Measurements from ENCODE around the gene FAM98C.

Gene FAM98C

DNA sequence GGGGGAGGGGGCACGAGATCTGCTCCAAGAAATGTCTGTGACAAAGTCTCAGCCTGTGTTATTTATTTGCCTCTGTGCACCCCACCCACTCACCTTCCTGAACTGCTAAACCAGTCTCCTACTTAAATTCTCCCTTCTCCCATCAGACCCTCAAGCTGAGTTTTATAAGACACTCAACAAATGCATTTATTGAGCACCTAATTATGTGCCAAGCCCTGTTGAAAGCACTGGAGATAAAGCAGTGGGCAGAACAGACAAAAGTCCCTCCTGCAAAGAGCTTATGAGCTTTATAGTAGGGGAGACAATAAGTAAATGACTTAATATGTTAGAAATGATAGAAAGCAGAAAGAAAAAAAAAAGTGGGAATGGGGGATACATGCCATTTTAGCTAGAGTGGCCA lies 3.4 kb upstream of the FAM98C start:
- no peaks in the 10 kb centered on the region for H3K9me3 ChIP-seq (ENCODE audit: control insufficient read depth, low read length)
- 91% methylated on average over 1 of the region's 1 CpG for WGBS
- H2BK12ac ChIP-seq (ENCODE audit: low read length in 2 of 2) = no peak overlapping the region
- no peak overlapping the region for H4K91ac ChIP-seq (ENCODE audit: low read length)
- H3K23ac ChIP-seq (ENCODE audit: low read length in 2 of 2) = no peak overlapping the region
- no peak overlapping the region for H3K14ac ChIP-seq (ENCODE audit: low read length in 2 of 2)
- H2BK5ac ChIP-seq (ENCODE audit: low read depth, low read length, poor library complexity, severe bottlenecking) = no peak overlapping the region
- H3K36me3 ChIP-seq (ENCODE audit: control insufficient read depth in 1 of 2, insufficient read depth in 2 of 2, low read depth in 1 of 2, low read length in 2 of 2) = peaks cover 4 to 19% of the 10 kb centered on the region in 2 experiments
- H2AK5ac ChIP-seq (ENCODE audit: low read length, severe bottlenecking) = no peak overlapping the region
- H3K27ac ChIP-seq (ENCODE audit: low read length, poor library complexity, severe bottlenecking) = no peak overlapping the region
- peaks cover 8% of the 10 kb centered on the region for H3K79me1 ChIP-seq (replicated peaks; ENCODE audit: low read length, poor library complexity, severe bottlenecking)
- H3K4me3 ChIP-seq (ENCODE audit: insufficient read depth in 1 of 2, low read depth in 1 of 2, low read length in 2 of 2) = no peak overlapping the region
- H2BK15ac ChIP-seq (ENCODE audit: low read depth, poor library complexity, severe bottlenecking) = peak overlapping the region; percentile 65
- H2BK120ac ChIP-seq (ENCODE audit: low read depth, low read length) = no peak overlapping the region
- H3K4me2 ChIP-seq (ENCODE audit: low read length, poor library complexity, severe bottlenecking) = no peak overlapping the region
- H2AFZ ChIP-seq (ENCODE audit: low read depth, low read length) = no peak overlapping the region
- DNase-seq = no peak
- no peak overlapping the region for H3K9ac ChIP-seq (ENCODE audit: low read length)
- H3K18ac ChIP-seq (ENCODE audit: low read depth in 1 of 2, low read length in 2 of 2) = peak overlapping the region in 1 of 2 experiments; percentile 5
- no peak overlapping the region for H4K8ac ChIP-seq (ENCODE audit: low read length)
- H3K4me1 ChIP-seq (ENCODE audit: control insufficient read depth, insufficient read depth, low read depth, low read length) = peaks cover 16% of the 10 kb centered on the region
- H3K4ac ChIP-seq (ENCODE audit: low read depth in 1 of 2, low read length in 2 of 2) = no peak overlapping the region
- peaks cover 0 to 8% of the 10 kb centered on the region in 2 experiments for H3K27me3 ChIP-seq (ENCODE audit: control insufficient read depth in 1 of 2, insufficient read depth in 1 of 2, low read length in 2 of 2)

DNA sequence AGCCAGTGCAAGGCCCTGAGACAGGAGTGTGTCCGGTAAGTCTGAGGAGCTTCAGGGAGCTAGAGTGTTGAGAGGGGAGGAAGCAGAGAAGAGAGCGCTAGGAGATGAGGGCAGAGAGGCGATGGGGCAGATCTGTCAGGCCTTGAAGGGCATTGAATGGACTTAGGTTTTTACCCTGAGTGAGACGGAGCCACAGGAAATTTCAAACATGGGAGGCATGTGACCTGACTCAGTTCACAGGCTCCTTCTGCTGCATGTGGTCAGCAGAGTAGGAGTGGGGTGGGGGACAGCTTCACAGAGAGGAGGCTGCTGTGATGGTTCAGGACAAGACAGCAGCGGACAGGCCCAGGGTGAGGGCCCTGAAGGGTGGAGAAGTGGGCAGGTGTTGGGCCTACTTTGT lies 2.5 kb upstream of the FAM98C start:
- no peak overlapping the region for H2AK5ac ChIP-seq (ENCODE audit: low read length, severe bottlenecking)
- no peak overlapping the region for H3K4me2 ChIP-seq (ENCODE audit: low read length, poor library complexity, severe bottlenecking)
- peak overlapping the region; percentile 38 to 58 for H3K18ac ChIP-seq (ENCODE audit: low read depth in 1 of 2, low read length in 2 of 2)
- no peak overlapping the region for H3K9ac ChIP-seq (ENCODE audit: low read length)
- H2BK15ac ChIP-seq (ENCODE audit: low read depth, poor library complexity, severe bottlenecking) = no peak overlapping the region
- no peak overlapping the region for H4K91ac ChIP-seq (ENCODE audit: low read length)
- WGBS = 69% methylated on average over 5 of the region's 5 CpGs
- H3K4ac ChIP-seq (ENCODE audit: low read depth in 1 of 2, low read length in 2 of 2) = no peak overlapping the region
- no peak overlapping the region for H3K14ac ChIP-seq (ENCODE audit: low read length in 2 of 2)
- H2BK12ac ChIP-seq (ENCODE audit: low read length in 2 of 2) = no peak overlapping the region
- peaks cover 14% of the 10 kb centered on the region for H3K79me1 ChIP-seq (replicated peaks; ENCODE audit: low read length, poor library complexity, severe bottlenecking)
- no peak overlapping the region for H3K23ac ChIP-seq (ENCODE audit: low read length in 2 of 2)
- no peak overlapping the region for H3K27ac ChIP-seq (ENCODE audit: low read length, poor library complexity, severe bottlenecking)
- H2AFZ ChIP-seq (ENCODE audit: low read depth, low read length) = no peak overlapping the region
- H2BK120ac ChIP-seq (ENCODE audit: low read depth, low read length) = no peak overlapping the region
- H3K36me3 ChIP-seq (ENCODE audit: control insufficient read depth in 1 of 2, insufficient read depth in 2 of 2, low read depth in 1 of 2, low read length in 2 of 2) = peaks cover 8 to 19% of the 10 kb centered on the region in 2 experiments
- peaks cover 18% of the 10 kb centered on the region for H3K4me1 ChIP-seq (ENCODE audit: control insufficient read depth, insufficient read depth, low read depth, low read length)
- H4K8ac ChIP-seq (ENCODE audit: low read length) = no peak overlapping the region
- H3K4me3 ChIP-seq (ENCODE audit: insufficient read depth in 1 of 2, low read depth in 1 of 2, low read length in 2 of 2) = no peak overlapping the region
- H3K9me3 ChIP-seq (ENCODE audit: control insufficient read depth, low read length) = no peaks in the 10 kb centered on the region
- DNase-seq = peak; percentile 55
- H3K27me3 ChIP-seq (ENCODE audit: control insufficient read depth in 1 of 2, insufficient read depth in 1 of 2, low read length in 2 of 2) = peaks cover 0 to 5% of the 10 kb centered on the region in 2 experiments
- H2BK5ac ChIP-seq (ENCODE audit: low read depth, low read length, poor library complexity, severe bottlenecking) = no peak overlapping the region

DNA sequence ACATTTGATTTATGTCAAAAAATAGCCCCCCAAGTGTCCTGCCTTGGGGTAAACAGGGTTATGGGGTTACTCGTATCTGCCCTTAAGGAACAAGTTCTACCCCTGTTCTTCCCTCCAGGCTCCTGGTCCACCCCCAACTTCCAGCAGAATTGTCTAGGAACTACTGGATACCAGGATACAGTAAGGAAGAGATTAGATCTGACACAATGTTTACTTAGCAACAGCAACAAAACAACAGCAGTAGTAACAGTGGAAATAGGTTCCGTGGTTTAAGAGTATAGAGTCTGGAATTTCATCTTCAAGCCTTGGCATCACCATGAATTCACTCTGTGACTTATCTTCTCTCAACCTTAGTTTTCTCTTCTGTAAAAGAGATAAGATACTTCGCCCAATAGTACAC lies 1.7 kb upstream of the FAM98C start:
- H3K4me2 ChIP-seq (ENCODE audit: low read length, poor library complexity, severe bottlenecking) = no peak overlapping the region
- no peak overlapping the region for H2BK15ac ChIP-seq (ENCODE audit: low read depth, poor library complexity, severe bottlenecking)
- no peak overlapping the region for H2BK5ac ChIP-seq (ENCODE audit: low read depth, low read length, poor library complexity, severe bottlenecking)
- no peak overlapping the region for H4K91ac ChIP-seq (ENCODE audit: low read length)
- H3K18ac ChIP-seq (ENCODE audit: low read depth in 1 of 2, low read length in 2 of 2) = no peak overlapping the region
- H3K79me1 ChIP-seq (replicated peaks; ENCODE audit: low read length, poor library complexity, severe bottlenecking) = peaks cover 14% of the 10 kb centered on the region
- peaks cover 8 to 14% of the 10 kb centered on the region in 2 experiments for H3K36me3 ChIP-seq (ENCODE audit: control insufficient read depth in 1 of 2, insufficient read depth in 2 of 2, low read depth in 1 of 2, low read length in 2 of 2)
- H3K9ac ChIP-seq (ENCODE audit: low read length) = peak overlapping the region; percentile 57
- no peak overlapping the region for H2AFZ ChIP-seq (ENCODE audit: low read depth, low read length)
- H3K14ac ChIP-seq (ENCODE audit: low read length in 2 of 2) = no peak overlapping the region
- peak; percentile 95 for DNase-seq
- H3K4me1 ChIP-seq (ENCODE audit: control insufficient read depth, insufficient read depth, low read depth, low read length) = peaks cover 18% of the 10 kb centered on the region
- no peak overlapping the region for H2AK5ac ChIP-seq (ENCODE audit: low read length, severe bottlenecking)
- WGBS = 100% methylated on average over 1 of the region's 3 CpGs
- H3K27me3 ChIP-seq (ENCODE audit: control insufficient read depth in 1 of 2, insufficient read depth in 1 of 2, low read length in 2 of 2) = peaks cover 0 to 3% of the 10 kb centered on the region in 2 experiments
- H4K8ac ChIP-seq (ENCODE audit: low read length) = no peak overlapping the region
- H3K4ac ChIP-seq (ENCODE audit: low read depth in 1 of 2, low read length in 2 of 2) = no peak overlapping the region
- no peak overlapping the region for H2BK12ac ChIP-seq (ENCODE audit: low read length in 2 of 2)
- no peak overlapping the region for H3K23ac ChIP-seq (ENCODE audit: low read length in 2 of 2)
- H3K9me3 ChIP-seq (ENCODE audit: control insufficient read depth, low read length) = no peaks in the 10 kb centered on the region
- H3K27ac ChIP-seq (ENCODE audit: low read length, poor library complexity, severe bottlenecking) = no peak overlapping the region
- H2BK120ac ChIP-seq (ENCODE audit: low read depth, low read length) = no peak overlapping the region
- H3K4me3 ChIP-seq (ENCODE audit: insufficient read depth in 1 of 2, low read depth in 1 of 2, low read length in 2 of 2) = no peak overlapping the region

DNA sequence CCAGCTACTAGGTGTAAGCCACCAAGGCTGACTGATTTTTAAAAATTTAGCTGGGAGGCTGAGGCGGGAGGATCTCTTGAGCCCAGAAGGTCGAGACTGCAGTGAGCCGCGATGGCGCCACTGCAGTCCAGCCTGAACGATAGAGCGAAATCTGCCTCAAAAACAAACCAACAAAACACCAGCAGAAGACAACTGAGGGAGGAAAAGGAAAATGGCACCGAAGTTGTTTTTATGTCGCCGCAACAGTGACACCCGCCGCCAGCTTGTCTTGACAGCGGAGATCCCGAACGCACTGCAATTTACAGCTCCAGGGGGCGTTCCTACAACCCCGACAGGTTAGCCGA lies 298 bp upstream of the FAM98C start:
- no peaks in the 10 kb centered on the region for H3K9me3 ChIP-seq (ENCODE audit: control insufficient read depth, low read length)
- peak overlapping the region; percentile 39 for H4K91ac ChIP-seq (ENCODE audit: low read length)
- no peak overlapping the region for H3K14ac ChIP-seq (ENCODE audit: low read length in 2 of 2)
- no peaks in the 10 kb centered on the region for H3K27me3 ChIP-seq (ENCODE audit: control insufficient read depth in 1 of 2, insufficient read depth in 1 of 2, low read length in 2 of 2)
- H3K23ac ChIP-seq (ENCODE audit: low read length in 2 of 2) = no peak overlapping the region
- H3K4ac ChIP-seq (ENCODE audit: low read depth in 1 of 2, low read length in 2 of 2) = no peak overlapping the region
- 6% methylated on average over 12 of the region's 18 CpGs for WGBS
- H3K79me1 ChIP-seq (replicated peaks; ENCODE audit: low read length, poor library complexity, severe bottlenecking) = peaks cover 14% of the 10 kb centered on the region
- H2BK12ac ChIP-seq (ENCODE audit: low read length in 2 of 2) = no peak overlapping the region
- H3K27ac ChIP-seq (ENCODE audit: low read length, poor library complexity, severe bottlenecking) = no peak overlapping the region
- H3K18ac ChIP-seq (ENCODE audit: low read depth in 1 of 2, low read length in 2 of 2) = peak overlapping the region in 1 of 2 experiments; percentile 70
- H2AFZ ChIP-seq (ENCODE audit: low read depth, low read length) = no peak overlapping the region
- peak overlapping the region; percentile 41 for H4K8ac ChIP-seq (ENCODE audit: low read length)
- H3K4me2 ChIP-seq (ENCODE audit: low read length, poor library complexity, severe bottlenecking) = peak overlapping the region; percentile 70
- H2BK5ac ChIP-seq (ENCODE audit: low read depth, low read length, poor library complexity, severe bottlenecking) = no peak overlapping the region
- peak overlapping the region; percentile 68 for H3K9ac ChIP-seq (ENCODE audit: low read length)
- H2AK5ac ChIP-seq (ENCODE audit: low read length, severe bottlenecking) = no peak overlapping the region
- H3K4me1 ChIP-seq (ENCODE audit: control insufficient read depth, insufficient read depth, low read depth, low read length) = peaks cover 18% of the 10 kb centered on the region
- no peak for DNase-seq
- H2BK15ac ChIP-seq (ENCODE audit: low read depth, poor library complexity, severe bottlenecking) = no peak overlapping the region
- peaks cover 17 to 20% of the 10 kb centered on the region in 2 experiments for H3K36me3 ChIP-seq (ENCODE audit: control insufficient read depth in 1 of 2, insufficient read depth in 2 of 2, low read depth in 1 of 2, low read length in 2 of 2)
- peak overlapping the region; percentile 73 for H2BK120ac ChIP-seq (ENCODE audit: low read depth, low read length)
- peak overlapping the region in 1 of 2 experiments; percentile 80 for H3K4me3 ChIP-seq (ENCODE audit: insufficient read depth in 1 of 2, low read depth in 1 of 2, low read length in 2 of 2)
